HL-60 (cell line): ENCODE measurements around the gene BAIAP2.

Source experiments
- SPI1 ChIP-seq: IDR thresholded peaks from 2 replicates; pipeline ENCODE4 v1.6.1; 2012; ENCODE audit warnings: low read depth, mild to moderate bottlenecking, borderline replicate concordance
- TF ChIP-seq, protein P1 (sequence below): IDR thresholded peaks from one replicate; pipeline ENCODE4 v1.5.1; 2011; ENCODE audit warnings: low read length, control low read depth, inconsistent platforms; ENCODE audit not compliant: insufficient read depth

- TF ChIP-seq, protein P1, sequence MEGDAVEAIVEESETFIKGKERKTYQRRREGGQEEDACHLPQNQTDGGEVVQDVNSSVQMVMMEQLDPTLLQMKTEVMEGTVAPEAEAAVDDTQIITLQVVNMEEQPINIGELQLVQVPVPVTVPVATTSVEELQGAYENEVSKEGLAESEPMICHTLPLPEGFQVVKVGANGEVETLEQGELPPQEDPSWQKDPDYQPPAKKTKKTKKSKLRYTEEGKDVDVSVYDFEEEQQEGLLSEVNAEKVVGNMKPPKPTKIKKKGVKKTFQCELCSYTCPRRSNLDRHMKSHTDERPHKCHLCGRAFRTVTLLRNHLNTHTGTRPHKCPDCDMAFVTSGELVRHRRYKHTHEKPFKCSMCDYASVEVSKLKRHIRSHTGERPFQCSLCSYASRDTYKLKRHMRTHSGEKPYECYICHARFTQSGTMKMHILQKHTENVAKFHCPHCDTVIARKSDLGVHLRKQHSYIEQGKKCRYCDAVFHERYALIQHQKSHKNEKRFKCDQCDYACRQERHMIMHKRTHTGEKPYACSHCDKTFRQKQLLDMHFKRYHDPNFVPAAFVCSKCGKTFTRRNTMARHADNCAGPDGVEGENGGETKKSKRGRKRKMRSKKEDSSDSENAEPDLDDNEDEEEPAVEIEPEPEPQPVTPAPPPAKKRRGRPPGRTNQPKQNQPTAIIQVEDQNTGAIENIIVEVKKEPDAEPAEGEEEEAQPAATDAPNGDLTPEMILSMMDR: no peak
- TF ChIP-seq SPI1: no peak
These were observed 85.2 kb downstream of the BAIAP2 start for GRCh38 chr17:81120149-81120484.
